Measurements from ENCODE around the gene PDCL2.
"Not testable (repeated sequence)": the region's sequence is repeated elsewhere in the genome, so short reads cannot be mapped to it uniquely, and the experiment has no call there.

Gene PDCL2, protein sequence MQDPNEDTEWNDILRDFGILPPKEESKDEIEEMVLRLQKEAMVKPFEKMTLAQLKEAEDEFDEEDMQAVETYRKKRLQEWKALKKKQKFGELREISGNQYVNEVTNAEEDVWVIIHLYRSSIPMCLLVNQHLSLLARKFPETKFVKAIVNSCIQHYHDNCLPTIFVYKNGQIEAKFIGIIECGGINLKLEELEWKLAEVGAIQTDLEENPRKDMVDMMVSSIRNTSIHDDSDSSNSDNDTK

DNA sequence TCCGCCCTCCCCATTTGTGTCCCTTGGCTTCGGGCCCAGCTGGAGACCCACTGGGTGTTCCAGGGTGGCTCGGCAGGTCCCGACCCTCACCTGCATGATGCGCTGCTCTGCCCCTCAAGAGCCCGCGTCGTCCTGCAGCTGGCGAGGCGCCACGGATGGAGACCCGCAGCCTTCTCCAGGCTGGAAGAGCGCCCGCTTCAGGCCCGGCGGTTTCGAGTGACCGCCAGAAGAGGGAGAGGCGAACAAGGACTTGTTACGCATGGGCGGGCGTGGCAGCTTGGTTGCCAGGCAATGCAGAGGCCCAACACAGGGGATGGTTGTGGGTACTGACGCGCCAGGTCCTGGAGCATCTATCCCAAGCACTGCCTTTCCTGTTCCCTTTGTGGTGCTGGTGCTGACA is at the start of gene PDCL2:
Gene PDCL2 (minus strand): TSS at position 232 of the 400 bp plus-strand sequence. CDS start 136 bp downstream, at position 96.
- no peak for DNase-seq

DNA sequence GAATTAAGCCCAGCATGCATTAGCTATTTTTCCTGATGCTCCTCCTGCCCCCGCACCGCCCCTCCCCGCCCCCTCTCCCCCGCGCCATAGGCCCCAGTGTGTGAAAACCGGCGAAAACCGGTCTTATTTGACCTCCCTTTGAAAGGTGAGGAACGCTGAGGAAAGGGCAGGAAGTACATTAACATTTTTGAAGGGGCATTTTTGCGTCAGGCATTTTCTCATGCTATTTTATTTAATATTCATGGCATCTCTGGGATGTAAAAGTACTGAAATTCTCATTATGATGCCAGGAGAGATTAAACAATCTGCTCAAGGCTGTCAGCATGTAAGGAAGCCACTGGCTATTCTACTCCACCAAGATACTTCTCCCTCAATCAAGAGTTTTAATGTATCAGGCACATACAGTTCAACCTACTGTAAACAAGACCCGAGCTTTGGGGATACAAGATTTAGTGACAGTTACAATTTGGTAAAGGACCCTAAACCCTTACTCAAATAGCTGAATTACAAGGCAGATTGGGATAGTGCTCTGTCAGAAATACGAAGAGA is 45.3 kb upstream of the PDCL2 start:
- no peak for DNase-seq

DNA sequence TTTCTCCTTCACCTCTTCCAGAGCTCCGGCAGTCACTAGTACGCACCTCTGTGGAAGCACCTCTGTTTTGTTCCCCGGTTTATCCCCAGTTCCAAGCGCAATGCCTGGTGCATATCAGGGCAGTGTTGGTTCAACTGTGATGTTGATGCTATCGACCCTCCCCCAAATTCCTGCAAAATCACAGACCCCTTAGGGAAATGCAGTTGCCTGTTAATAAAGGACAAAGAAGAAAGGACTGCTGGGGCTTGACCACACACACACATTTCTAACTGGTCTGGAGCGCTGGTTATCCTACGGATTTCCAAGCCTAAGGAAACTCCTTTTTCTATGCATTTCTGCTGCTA is 44.6 kb upstream of the PDCL2 start:
- DNase-seq: no peak

DNA sequence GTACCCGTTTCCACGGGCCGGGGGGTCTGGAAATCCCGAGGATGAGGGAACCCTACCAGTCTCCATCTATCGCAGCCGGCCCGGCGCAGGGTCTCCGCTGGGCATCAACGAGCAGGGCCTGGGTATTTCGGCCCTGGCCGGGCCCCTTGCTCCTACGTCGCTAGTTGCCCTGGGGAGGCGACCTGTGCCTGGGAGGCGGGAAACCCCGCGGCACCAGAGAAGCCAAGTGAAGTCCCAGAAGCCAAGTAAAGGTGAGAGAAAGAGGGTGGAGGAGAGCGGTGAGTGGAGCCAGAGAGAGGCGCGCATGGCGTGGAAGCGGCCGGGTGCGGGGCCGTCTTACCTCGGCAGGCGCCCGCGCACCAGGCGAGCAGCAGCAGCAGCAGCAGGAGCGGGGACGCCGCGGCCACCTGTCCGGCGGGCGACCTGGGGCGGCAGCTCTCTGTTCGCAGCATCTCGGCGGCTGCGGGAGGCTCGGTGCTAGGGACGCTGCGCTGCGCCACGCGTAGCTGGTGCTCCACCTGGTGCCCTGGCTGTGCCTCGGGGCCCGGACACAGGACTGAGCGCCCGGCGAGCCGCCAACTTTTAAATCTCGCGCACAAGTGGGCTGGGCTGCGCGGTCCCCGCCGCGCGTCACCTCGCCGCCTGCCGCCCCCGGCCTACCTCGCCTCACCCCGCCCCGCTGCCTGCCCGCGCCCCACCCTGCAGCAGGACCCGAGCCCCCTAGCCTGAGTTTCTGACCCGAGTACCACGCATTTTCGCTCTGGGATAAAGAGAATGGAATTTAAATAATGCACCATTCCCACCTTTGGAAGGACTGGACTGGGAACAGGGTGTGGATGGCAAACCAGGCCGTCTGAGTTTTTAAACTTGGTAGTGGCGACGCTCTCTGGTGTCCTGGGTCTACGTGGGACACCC is 44.0 kb upstream of the PDCL2 start, which contains the start of gene NMU:
Gene NMU (minus strand): TSS at position 558 of the 915 bp plus-strand sequence. CDS start 106 bp downstream, at position 452.
- DNase-seq: peak; percentile 55

DNA sequence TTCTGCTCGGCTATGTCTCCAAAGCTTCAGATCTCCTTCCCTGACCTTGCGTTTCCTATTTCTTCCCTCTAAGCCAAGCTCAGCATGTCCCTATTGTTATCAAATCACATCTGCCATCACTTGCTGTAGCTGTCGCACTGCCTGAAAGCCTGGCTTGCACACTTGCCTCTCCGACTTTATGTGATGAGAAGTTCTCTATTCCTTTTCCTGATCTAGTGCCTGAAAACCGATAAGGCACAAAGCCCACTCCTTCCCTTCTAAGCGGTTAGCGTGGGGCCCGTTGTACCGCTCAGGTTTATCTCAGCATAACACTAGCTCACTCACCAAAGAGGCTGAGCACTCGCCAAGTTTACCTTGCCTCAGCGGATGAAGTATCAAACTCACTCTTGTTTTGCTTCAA is 43.2 kb upstream of the PDCL2 start:
- no peak for DNase-seq

DNA sequence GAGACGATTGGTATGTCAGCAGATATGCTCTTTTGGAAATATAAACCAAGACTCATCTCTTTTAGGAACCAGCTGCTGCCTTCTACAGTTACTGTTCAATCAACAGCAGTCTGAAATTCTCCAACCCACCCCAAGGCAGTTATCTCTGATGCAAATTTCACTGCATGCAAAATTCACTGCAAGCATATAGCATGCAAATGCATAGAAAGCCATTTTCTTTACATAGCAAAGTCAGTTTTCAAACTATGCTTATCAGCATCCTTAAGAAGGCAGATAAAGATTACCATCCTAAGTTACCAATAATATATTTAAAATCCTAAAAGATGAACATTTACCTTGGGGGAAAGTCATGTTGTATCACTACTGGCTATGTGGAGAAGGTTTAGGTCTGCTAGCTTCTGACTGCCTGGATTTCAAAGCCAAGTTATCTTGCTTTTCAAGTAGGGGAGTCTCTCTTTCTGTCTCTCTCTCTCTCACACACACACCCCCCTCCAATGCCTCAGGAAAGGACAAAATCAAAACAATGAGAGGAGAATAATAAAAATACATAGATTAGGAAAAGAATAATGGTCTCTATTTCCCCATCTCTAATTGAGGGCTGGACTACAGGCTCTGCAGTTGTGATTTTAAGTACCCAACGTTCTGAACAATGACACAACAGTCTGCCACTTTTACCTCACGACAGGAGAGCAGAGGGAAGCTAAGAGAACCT is 42.5 kb upstream of the PDCL2 start:
- no peak for DNase-seq

DNA sequence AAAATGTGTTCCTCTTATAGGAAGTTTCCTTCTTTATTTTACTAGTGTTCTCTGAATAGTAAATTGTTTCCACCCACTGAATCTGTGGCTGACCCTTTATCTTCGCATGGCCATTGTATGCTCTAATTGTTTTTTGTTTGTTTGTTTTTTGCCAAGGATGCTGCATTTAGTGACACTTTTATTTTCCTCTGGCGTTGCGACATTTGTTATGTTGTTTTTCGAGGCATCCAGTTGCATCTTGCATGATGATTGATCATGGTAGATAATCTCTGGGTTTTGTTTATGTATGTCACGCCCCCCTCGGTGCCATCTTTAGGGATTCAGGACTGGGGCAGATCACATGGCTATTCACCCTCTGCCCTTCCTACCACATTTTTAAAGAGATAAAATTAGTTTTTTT is 41.9 kb upstream of the PDCL2 start:
- no peak for DNase-seq

DNA sequence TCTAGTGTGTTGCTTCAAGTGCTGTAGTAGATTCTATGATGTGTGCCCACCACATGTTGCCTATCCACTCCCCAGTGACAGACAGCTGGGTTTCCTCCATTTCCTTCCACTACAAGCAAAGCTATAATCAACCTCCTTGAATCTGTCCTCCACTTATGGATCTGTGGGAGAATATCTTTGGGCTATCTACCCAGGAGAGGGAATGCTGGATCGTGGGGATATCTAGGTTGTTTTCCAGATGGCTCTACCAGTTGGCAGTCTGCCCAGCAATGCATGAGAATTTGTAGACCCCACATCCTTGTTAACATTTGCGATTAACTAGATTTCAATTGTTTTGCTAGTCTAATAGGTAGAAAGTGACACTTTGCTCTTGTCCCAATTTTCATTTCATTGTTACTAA is 33.8 kb upstream of the PDCL2 start:
- DNase-seq: no peak

DNA sequence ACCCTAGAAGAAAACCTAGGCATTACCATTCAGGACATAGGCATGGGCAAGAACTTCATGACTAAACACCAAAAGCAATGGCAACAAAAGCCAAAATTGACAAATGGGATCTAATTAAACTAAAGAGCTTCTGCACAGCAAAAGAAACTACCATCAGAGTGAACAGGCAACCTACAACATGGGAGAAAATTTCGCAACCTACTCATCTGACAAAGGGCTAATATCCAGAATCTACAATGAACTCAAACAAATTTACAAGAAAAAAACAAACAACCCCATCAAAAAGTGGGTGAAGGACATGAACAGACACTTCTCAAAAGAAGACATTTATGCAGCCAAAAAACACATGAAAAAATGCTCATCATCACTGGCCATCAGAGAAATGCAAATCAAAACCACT is 32.0 kb upstream of the PDCL2 start:
- not testable (repeated sequence) for DNase-seq

DNA sequence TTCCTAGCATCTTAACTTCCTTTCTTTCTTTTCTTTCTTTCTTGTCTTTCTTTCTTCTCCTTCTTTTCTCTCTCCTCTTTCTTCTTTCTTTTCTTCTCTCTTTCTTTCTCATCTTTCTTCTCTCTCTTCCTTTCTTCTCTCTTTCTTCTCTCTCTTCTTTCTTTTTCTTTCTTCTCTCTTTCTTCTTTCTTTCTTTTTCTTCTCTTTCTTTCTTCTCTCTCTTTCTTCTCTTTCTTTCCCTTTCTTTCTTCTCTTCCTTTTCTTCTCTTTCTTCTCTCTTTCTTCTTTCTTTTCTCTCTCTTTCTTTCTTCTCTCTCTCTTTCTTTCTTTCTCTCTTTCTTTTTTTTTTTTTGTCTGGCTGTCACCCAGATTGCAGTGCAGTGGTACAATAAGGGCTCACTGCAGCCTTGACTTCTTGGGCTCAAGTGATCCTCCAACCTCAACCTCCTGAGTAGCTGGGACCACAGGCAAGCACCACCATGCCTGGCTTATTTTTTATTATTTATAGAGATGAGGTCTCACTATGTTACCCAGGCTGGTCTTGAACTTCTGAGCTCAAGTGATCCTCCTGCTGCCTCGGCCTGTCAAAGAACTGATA is 26.6 kb upstream of the PDCL2 start:
- DNase-seq: no peak

DNA sequence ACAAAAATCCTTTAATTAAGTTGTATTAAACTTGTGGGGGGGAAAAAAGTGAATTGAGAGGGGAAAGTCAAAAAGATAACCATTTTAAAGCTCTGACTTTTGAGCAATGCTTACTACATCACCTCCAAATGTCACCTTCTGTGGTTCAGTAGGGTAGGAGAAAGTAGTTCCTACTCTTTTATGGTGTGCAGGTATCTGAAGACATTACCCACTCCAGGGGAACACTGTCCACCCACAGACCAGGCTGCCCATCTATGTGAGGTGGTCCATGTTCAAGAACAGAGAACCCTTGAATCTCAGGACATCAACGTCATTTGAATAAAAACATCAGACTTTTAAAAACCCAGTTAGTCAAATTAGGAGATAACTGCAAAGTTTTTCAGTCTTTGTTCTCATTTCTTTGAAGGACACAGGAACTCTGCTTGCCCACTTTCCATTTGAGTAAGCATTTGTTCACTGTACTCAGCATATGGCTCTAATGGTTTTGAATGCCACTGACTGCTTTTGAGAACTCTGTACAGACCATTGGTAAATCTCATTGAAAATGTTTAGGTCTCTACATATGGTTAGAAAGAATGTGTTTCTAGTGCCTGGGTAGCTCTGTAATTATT is 25.6 kb upstream of the PDCL2 start:
- no peak for DNase-seq

DNA sequence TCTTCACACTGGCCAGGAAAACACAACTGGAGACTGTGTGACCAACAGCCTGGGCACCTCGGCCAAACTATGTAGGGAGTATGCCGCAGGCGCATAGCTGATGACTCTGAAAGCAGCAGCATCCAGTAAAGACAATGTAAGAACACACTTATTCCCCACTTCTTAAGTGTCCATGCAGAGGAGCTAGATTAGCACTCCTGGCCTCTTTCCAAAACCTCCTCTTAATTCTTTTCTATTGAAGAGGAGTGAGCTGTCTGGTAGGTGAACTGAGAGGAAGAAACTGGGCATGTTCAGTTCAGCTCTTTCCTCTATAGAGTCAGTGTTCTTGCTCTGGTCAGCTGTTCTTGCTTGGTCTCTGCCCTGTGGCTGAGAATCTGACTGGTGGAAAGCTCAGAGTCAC is 23.0 kb upstream of the PDCL2 start:
- no peak for DNase-seq

DNA sequence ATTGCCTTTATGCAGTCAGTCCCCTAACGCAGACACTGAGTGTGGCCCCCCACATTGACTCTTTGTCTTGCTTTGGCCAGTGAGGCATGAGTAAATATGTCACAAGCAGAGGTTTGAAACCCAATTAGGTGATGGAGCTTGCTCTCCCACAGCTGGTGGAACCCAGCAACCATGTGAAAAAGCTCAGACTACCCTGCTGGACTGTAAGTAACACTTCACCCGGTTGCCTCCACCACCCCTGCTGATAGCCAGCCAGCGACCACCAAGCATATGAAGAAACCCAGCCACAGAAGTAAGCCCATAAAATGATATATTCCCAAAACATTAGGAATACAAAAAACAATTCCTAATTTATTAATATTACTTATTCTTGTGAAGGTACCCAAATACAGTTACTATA is 21.6 kb upstream of the PDCL2 start:
- no peak for DNase-seq

DNA sequence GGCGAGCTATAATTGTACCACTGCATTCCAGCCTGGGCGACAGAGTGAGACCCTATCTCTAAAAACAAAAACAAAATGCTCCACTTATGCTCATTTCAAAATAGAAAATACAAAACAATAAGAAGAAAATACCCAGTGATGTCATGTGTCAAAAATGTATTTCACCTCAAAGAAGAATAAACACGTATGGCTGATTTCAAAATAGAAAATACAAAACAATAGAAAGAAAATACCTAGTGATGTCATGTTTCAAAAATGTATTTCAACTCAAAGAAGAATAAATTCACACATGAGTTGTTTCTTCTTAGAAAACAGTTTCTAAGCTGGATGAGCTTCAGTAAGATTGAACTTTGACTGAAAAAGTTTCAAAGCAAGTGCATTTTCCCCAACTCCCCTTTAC is 20.3 kb upstream of the PDCL2 start:
- DNase-seq: no peak

DNA sequence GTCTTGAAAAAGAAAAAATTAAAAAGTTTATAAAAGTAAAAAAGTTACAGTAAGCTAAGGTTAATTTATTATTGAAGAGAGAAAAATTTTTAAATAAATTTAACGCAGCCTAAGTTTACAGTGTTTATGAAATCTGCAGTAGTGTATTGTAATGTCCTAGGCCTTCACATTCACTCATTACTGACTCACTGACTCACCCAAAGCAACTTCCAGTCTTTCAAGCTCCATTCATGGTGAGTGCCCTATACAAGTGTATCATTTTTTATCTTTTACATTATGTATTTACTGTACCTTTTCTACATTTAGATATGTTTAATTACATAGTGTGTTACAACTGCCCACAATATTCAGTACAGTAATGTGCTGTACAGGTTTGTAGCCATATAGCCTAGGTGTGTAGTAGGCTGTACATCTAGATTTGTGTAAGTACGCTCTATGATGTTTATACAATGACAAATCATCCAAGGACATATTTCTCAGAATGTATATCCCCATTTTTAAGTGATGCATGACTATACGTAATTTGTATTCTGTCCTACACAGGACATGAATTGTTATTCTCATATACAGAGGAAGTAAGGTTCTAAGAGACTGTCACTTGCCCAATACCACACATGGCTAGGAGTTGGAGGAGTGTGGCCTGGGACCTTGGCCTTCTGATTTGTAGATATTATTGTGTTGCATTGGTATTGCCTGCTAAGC is 19.5 kb upstream of the PDCL2 start:
- no peak for DNase-seq

DNA sequence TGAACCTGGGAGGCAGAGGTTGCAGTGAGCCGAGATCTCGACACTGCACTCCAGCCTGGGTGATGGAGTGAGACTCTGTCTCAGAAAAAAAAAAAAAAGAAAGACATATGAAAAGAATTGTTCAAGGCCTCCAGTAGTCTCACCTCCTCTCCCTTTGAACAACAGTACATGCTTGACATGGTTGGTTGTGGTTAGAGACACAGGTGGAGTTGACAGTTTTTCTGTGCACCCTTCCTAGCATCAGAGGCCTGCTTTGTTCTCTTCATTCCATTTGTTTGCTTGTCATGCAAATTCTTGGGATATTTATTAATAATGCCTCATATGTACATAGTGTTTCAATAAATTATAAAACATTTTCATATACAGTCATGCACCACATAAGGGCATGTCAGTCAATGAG is 18.3 kb upstream of the PDCL2 start:
- no peak for DNase-seq

DNA sequence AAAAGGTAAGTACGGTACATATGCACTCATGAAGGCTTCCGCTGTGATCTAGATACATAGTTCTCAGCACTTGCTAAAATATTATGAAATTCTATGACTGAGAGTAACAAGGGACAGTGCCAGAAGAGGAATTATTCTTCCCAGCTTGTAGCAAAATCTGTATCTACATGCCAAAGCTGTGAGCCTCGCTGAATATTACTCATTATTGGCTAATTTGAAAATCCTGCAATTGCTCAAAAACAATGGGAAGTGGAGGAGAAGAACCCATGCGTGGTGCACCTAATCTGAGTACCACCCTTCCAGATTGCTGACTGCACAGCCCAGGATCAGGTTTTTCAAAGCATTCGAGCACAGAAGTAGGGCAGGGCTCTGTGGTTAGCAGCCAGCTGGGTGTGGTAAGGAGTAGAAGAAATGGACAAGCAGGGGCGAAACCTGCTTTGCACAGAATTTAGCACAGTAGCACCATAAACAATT is 17.4 kb upstream of the PDCL2 start:
- no peak for DNase-seq

DNA sequence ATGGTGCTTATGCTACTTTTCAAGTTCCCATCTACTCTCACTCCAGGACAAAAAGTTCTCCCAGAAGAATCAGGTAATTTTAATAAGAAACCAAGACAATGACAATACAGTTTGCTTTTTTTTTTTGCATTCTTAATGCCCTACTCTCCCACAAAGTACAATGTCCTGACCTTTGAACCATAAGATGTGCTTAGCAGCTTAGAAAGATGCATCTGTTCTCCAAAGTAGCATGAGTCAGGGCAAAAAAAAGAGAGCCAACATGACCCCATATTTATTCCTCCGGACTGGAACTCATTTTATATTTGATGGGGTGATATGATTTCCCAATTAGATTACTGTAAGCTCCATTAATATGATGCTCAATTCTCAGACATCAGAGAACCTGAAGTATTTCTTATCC is 16.5 kb upstream of the PDCL2 start:
- DNase-seq: no peak

DNA sequence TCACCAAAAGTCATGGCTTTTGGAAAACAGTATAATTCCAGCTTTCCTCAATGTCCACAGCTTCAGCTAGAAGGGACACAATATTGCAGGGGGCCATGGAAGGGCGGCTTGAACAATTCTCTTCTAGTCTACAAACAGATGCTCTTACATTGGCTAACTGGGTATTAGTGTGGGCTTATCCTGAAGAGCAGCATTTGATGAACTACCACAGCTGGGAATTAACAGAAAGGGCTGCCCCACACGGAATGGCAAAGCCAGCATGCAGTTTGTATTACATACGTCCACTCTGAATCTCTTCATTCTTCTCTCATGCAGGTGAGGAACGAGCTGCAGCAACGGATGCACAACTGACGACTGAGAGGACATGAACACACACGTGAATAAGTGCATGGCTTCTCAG is 13.0 kb upstream of the PDCL2 start:
- no peak for DNase-seq

DNA sequence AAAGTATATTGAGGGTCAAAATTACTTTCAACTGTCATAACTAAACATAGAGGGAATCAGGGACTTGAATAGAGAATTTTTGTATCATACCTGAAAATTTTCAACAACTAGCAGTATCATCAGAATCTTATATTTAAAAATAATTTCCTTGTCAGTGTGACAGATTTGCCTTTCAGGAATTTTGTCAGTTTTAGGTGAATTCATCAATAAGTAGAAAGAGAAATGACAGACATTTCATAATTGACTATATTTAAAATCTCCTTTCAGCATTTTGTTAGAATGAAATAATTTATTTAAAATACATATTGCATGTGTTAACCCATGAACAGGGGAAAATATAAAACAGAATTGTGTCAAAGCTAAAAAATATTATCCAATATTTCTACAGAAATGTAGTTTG is 8.6 kb upstream of the PDCL2 start:
- no peak for DNase-seq

DNA sequence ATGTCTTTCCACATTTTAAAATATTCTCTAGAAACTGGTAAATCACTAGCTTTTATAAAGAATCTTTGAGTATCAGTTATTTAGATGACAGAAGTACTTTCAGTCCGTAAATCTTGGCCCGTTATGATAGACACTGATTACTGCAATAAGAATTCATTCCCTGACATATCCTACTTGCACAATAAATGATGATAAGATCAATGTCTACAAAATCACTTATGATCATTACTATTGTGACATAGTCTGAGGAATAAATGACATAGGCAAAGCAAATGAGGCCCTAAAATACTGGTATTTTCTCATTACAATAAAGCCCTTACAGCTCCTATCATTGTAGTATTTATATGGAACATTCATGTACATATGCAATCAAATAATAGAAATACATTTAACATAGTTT is 6.6 kb upstream of the PDCL2 start:
- no peak for DNase-seq

DNA sequence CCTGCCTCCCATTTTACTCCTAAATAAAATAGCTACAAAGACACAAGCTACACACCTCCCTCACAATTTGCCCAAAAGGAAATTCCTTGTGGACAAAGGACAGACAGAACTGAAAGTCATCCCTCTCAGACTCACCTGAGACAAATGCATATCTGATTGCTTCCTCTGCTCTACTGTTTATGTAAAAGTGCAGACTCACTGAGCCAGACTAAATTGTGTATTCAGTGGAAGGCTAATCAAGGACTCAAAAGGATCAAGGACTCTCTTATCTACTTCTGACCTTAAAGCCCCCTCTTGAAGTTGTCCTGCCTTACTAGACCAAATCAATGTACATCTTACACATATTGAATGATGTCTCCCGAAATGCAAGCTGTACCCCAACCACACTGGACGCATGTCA is 3.9 kb downstream of the PDCL2 start:
- DNase-seq: no peak

Measured in T1000 (cell line).